Endothelial cell of umbilical vein (primary cell): ENCODE data around the gene FOXP1. TPM values are rescaled to one million over a fixed set of nuclear protein-coding genes. Genes with fewer than 3 reads are reported as not detected.

ENCODE experiments used
- BruUV-seq: library from RNA; stranded (reverse); fragments of 400-500 nt; replicated peaks from 2 replicates; lab custom pipeline; 2021; lab: Mats Ljungman, UMichigan
- CTCF ChIA-PET: fragments of 300-600, 350-600 bp; sonication (Branson Sonifier 250); formaldehyde crosslinking; loops from one replicate; lab custom pipeline; 2021; ENCODE audit warnings: antibody characterized with exemption, inconsistent platforms; lab: Charles Lee
- POLR2A ChIA-PET: fragments of 300-600, 350-600 bp; sonication (Branson Sonifier 250); formaldehyde crosslinking; loops from one replicate; lab custom pipeline; 2021; ENCODE audit warnings: antibody characterized with exemption, inconsistent platforms; lab: Charles Lee
- DNase-seq: peaks from one replicate; pipeline ENCODE4 v3.0.0-alpha.2; 2011; ENCODE audit warnings: low read depth, low spot score
- FAIRE-seq: peaks from 2 replicates; lab custom pipeline; 2011; peaks lifted over from hg19 to GRCh38; lab: Jason Lieb, UNC
- H2AFZ ChIP-seq: 2 replicates; pipeline ENCODE4 v1.6.0; 2012; ENCODE audit warnings: low read depth, low read length, control low read depth, inconsistent platforms
- H3K27ac ChIP-seq: 2 replicates; pipeline ENCODE4 v1.5.1; 2011; ENCODE audit warnings: low read depth, mild to moderate bottlenecking, control low read depth, low read length, moderate library complexity; ENCODE audit not compliant: insufficient read depth
- H3K27me3 ChIP-seq, 2 experiments: 2 replicates each; pipeline versions ENCODE4 v1.6.0 to v1.6.1; 2011; ENCODE audit warnings: low read length in 2 of 2, mixed read lengths in 1 of 2; ENCODE audit not compliant: control insufficient read depth in 2 of 2, insufficient read depth in 2 of 2
- H3K36me3 ChIP-seq, 2 experiments: 2 replicates in 1 of 2; 3 replicates in 1 of 2; pipeline ENCODE4 v1.5.1; 2011; ENCODE audit warnings: low read length in 2 of 2, mild to moderate bottlenecking in 1 of 2, moderate library complexity in 1 of 2; ENCODE audit not compliant: control insufficient read depth in 2 of 2, insufficient read depth in 2 of 2; ENCODE audit errors: extremely low read depth in 1 of 2
- H3K4me1 ChIP-seq: 3 replicates; pipeline ENCODE4 v1.5.1; 2011; ENCODE audit warnings: mild to moderate bottlenecking, low read length; ENCODE audit not compliant: control insufficient read depth, insufficient read depth; ENCODE audit errors: extremely low read depth
- H3K4me2 ChIP-seq: 2 replicates; pipeline ENCODE4 v1.6.1; 2011; ENCODE audit warnings: low read length, control low read depth, mixed read lengths; ENCODE audit not compliant: insufficient read depth
- H3K4me3 ChIP-seq, 3 experiments: fragments of 200-600 bp in 1 of 3; sonication (generic), shearing (Covaris generic) in 1 of 3; replicated peaks in 1 of 3; 2 replicates each; pipeline ENCODE4 v1.5.1; 2011 to 2016; ENCODE audit warnings: control low read depth in 3 of 3, low read length in 3 of 3, mild to moderate bottlenecking in 2 of 3, inconsistent platforms in 1 of 3, low read depth in 1 of 3, moderate library complexity in 1 of 3; ENCODE audit not compliant: insufficient read depth in 1 of 3
- H3K79me2 ChIP-seq: 2 replicates; pipeline ENCODE4 v1.6.0; 2012; ENCODE audit warnings: low read length, inconsistent platforms; ENCODE audit not compliant: control insufficient read depth, insufficient read depth
- H3K9ac ChIP-seq: replicated peaks from 2 replicates; pipeline ENCODE3; 2011; ENCODE audit warnings: low read length, control low read depth; ENCODE audit not compliant: insufficient read depth; ENCODE audit errors: extremely low read depth
- H3K9me1 ChIP-seq: replicated peaks from 3 replicates; pipeline ENCODE4 v1.6.0; 2011; ENCODE audit warnings: mild to moderate bottlenecking, low read length; ENCODE audit not compliant: control insufficient read depth, insufficient read depth; ENCODE audit errors: extremely low read depth
- H3K9me3 ChIP-seq: replicated peaks from 2 replicates; pipeline ENCODE4 v1.5.1; 2012; ENCODE audit warnings: low read length, inconsistent platforms; ENCODE audit not compliant: control insufficient read depth, insufficient read depth
- H4K20me1 ChIP-seq: replicated peaks from 2 replicates; pipeline ENCODE3; 2011; ENCODE audit warnings: mild to moderate bottlenecking, low read length; ENCODE audit not compliant: control insufficient read depth, insufficient read depth; ENCODE audit errors: extremely low read depth
- CTCF ChIP-seq, 2 donors: IDR thresholded peaks; 1 replicate in 1 of 2; 2 replicates in 1 of 2; pipeline ENCODE4 v1.5.1; 2011; ENCODE audit warnings: low read length in 2 of 2, mild to moderate bottlenecking in 2 of 2, moderate library complexity in 2 of 2, control low read depth in 1 of 2, inconsistent platforms in 1 of 2, low read depth in 1 of 2; ENCODE audit not compliant: insufficient read depth in 1 of 2; ENCODE audit errors: extremely low read depth in 1 of 2
- EZH2 ChIP-seq: IDR thresholded peaks from 2 replicates; pipeline ENCODE4 v1.6.1; 2012; ENCODE audit warnings: borderline replicate concordance, low read depth, mild to moderate bottlenecking, moderate library complexity, low read length, inconsistent platforms; ENCODE audit not compliant: severe bottlenecking
- FOS ChIP-seq: IDR thresholded peaks from 2 replicates; pipeline ENCODE4 v1.6.1; 2011; ENCODE audit warnings: mild to moderate bottlenecking, low read length, moderate library complexity, borderline replicate concordance; ENCODE audit not compliant: insufficient read depth
- GATA2 ChIP-seq: IDR thresholded peaks from 2 replicates; pipeline ENCODE4 v1.7.0; 2011; ENCODE audit warnings: low read depth, mild to moderate bottlenecking, moderate library complexity, mixed read lengths, low read length; ENCODE audit not compliant: insufficient read length, insufficient read depth
- JUN ChIP-seq: IDR thresholded peaks from 2 replicates; pipeline ENCODE4 v1.6.1; 2011; ENCODE audit warnings: borderline replicate concordance, low read depth; ENCODE audit not compliant: insufficient read length, insufficient read depth
- MAX ChIP-seq: IDR thresholded peaks from 2 replicates; pipeline ENCODE4 v1.6.1; 2011; ENCODE audit not compliant: insufficient read depth, insufficient read length
- MYC ChIP-seq: IDR thresholded peaks from one replicate; pipeline ENCODE4 v1.6.1; 2011; ENCODE audit warnings: mild to moderate bottlenecking, low read depth, low read length
- POLR2A ChIP-seq: IDR thresholded peaks from 2 replicates; pipeline ENCODE4 v1.6.1; 2012; ENCODE audit warnings: low read depth, mild to moderate bottlenecking, control low read depth, low read length
- POLR2AphosphoS5 ChIP-seq: IDR thresholded peaks from 2 replicates; pipeline ENCODE4 v1.6.1; 2012; ENCODE audit warnings: low read depth, mild to moderate bottlenecking, control low read depth, low read length, moderate library complexity; ENCODE audit not compliant: insufficient read depth
- dilution Hi-C: fragments of 300-500 bp; cut with MboI; formaldehyde crosslinking; loops from one replicate; pipeline ENCODE4 v1.15.0; 2019; ENCODE audit warnings: low sequenced_read_pairs; ENCODE audit not compliant: extremely low pct_ligation_motif_present
- intact Hi-C: fragments of 100-400 bp; cut with micrococcal nuclease; formaldehyde crosslinking; loops from one replicate; pipeline ENCODE4 v1.10.0; 2022
- polyA plus RNA-seq, 4 experiments: library from polyadenylated mRNA; depleted of rRNA in 3 of 4; stranded (reverse) in 3 of 4; unstranded in 1 of 4; fragments of >200 nt; gene quantifications; 2 replicates each; pipeline versions ENCODE4 v1.2.1 to v1.2.3, GENCODE V29; 2011 to 2012; ENCODE audit warnings: missing spikeins in 1 of 4
- total RNA-seq: library from RNA; stranded (reverse); gene quantifications from 2 replicates; pipeline ENCODE4 v1.2.3, GENCODE V29; 2021

The FOXP1 gene
- total and polyA plus RNA-seq, 2 donors (not counting 3 experiments of a cell fraction or from before 2014, with no cell fraction given), result 41.0 to 107 TPM

GRCh38 chr3:71559578-71560162, 23.9 kb downstream of the FOXP1 start:
- FAIRE-seq, result no peak

More at GRCh38 chr3:71559578-71560162, 23.9 kb downstream of the FOXP1 start:
- dilution Hi-C loops, result no loop called here
- H3K36me3 ChIP-seq, result no peaks in the 10 kb centered on the region
- no peak overlapping the region for H3K4me3 ChIP-seq
- no peak overlapping the region for H3K27ac ChIP-seq
- intact Hi-C loops, result no loop called here
- H3K27me3 ChIP-seq, result no peaks in the 10 kb centered on the region
- H3K4me2 ChIP-seq, result no peak overlapping the region
- CTCF ChIA-PET, result no interaction called here
- H2AFZ ChIP-seq, result no peak overlapping the region
- H3K4me1 ChIP-seq, result no peaks in the 10 kb centered on the region
- DNase-seq, result no peak
- H3K9me3 ChIP-seq, result no peaks in the 10 kb centered on the region
- no TSS peak for BruUV-seq
- no peak overlapping the region for H3K9ac ChIP-seq
- H3K79me2 ChIP-seq, result no peaks in the 10 kb centered on the region
- POLR2A ChIA-PET, result no interaction called here
- TF ChIP-seq EZH2, result no peak
- no peak for TF ChIP-seq CTCF (IDR thresholded peaks at IDR 0.05; ENCODE audit: extremely low read depth in 1 of 2, insufficient read depth in 1 of 2, low read depth in 1 of 2, low read length in 2 of 2)
- no peak for TF ChIP-seq POLR2AphosphoS5
- no peak for TF ChIP-seq FOS
- no peak for TF ChIP-seq MAX
- TF ChIP-seq JUN, result no peak
- TF ChIP-seq MYC, result no peak
- TF ChIP-seq GATA2, result no peak
- TF ChIP-seq POLR2A, result no peak
- H4K20me1 ChIP-seq, result no peaks in the 10 kb centered on the region
- H3K9me1 ChIP-seq, result no peaks in the 10 kb centered on the region
